ENCODE measurements around the gene SNAPC2. TPM values are rescaled to one million over a fixed set of nuclear protein-coding genes. Genes with fewer than 3 reads are reported as not detected.
A peak's percentile ranks its signal among the peaks of the same experiment; 100 is the strongest.

SNAPC2 gene
- total and polyA plus RNA-seq, 2 of the 13 experiments (the other 11 are each of a cell fraction or from before 2014, with no cell fraction given): 10.2 to 12.7 TPM

DNA sequence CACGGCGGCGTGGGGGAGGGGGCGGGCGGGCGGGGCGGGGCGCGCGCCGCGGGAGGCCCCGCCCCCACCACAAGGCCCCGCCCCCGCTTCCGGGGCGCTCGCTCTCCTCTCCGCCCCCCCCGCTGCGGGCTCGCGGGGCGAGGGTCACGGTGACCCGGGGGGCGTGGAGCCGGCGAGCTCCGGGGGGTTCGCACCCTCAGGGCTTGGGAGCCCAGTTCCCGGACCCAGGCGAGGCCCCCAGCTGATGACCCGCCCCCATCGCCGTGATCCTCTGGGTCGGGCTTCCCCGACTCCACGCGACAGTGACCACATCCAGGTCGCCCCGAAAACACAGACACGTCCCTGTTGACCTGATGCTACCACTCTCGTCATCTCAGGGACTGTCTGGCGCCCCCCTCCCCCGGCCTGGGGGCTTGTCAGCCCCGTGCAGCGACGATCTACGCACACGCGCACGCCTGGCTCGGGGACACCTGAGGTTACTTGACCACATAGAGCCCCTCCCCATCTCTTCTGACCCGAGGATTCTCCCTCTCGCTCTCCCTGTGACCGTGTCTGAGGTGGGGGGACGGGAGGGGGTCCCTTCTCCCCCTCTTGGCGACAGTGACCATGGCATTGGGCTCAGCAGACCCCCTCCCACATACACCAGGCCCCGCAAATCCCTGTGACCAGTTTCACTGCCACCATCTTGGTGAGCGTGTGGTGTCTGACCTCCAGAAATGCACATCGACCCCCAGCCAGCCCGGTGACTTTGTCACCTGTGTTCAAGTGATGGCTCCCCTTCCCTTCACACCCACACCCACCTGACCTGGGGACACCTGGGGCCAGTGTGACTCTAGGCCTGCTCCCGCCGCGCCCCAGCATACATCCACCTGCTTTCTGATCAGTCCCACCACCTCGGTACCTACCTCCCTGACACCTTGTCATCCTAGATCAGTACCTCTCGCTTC lies 15.8 kb upstream of the SNAPC2 start (continued):
- no peak for TF ChIP-seq THAP11 (CRISPR knock-in tag; IDR thresholded peaks at IDR 0.05)
- TF ChIP-seq HNF4G (IDR thresholded peaks at IDR 0.05; ENCODE audit: borderline replicate concordance, low read depth, low read length): no peak
- no peak for TF ChIP-seq HNF4G (CRISPR knock-in tag; IDR thresholded peaks at IDR 0.05; ENCODE audit: borderline replicate concordance, low read depth)
- no peak for TF ChIP-seq ZNF800 (CRISPR knock-in tag; IDR thresholded peaks at IDR 0.05)
- TF ChIP-seq, protein P1, sequence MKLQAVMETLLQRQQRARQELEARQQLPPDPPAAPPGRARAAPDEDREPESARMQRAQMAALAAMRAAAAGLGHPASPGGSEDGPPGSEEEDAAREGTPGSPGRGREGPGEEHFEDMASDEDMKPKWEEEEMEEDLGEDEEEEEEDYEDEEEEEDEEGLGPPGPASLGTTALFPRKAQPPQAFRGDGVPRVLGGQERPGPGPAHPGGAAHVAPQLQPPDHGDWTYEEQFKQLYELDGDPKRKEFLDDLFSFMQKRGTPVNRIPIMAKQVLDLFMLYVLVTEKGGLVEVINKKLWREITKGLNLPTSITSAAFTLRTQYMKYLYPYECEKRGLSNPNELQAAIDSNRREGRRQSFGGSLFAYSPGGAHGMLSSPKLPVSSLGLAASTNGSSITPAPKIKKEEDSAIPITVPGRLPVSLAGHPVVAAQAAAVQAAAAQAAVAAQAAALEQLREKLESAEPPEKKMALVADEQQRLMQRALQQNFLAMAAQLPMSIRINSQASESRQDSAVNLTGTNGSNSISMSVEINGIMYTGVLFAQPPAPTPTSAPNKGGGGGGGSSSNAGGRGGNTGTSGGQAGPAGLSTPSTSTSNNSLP (IDR thresholded peaks at IDR 0.05; ENCODE audit: low read depth, low read length): no peak
- TF ChIP-seq ZFP1 (CRISPR knock-in tag; IDR thresholded peaks at IDR 0.05): no peak
- no peak for TF ChIP-seq TMF1 (CRISPR knock-in tag; IDR thresholded peaks at IDR 0.05; ENCODE audit: low read depth)
- TF ChIP-seq RXRB (CRISPR knock-in tag; IDR thresholded peaks at IDR 0.05; ENCODE audit: borderline replicate concordance): 0 out of 2 replicates have a peak, but pooled peaks have one; percentile 14
- peak; percentile 40; the same call in 1 of the 2 replicates for TF ChIP-seq ZNF136 (CRISPR knock-in tag; IDR thresholded peaks at IDR 0.05; ENCODE audit: low read depth)
- TF ChIP-seq U2AF2 (IDR thresholded peaks at IDR 0.05; ENCODE audit: low read depth, low read length): no peak
- no peak for TF ChIP-seq NFIC (IDR thresholded peaks at IDR 0.05; ENCODE audit: low read length)
- 0 out of 2 replicates have a peak, but pooled peaks have one; percentile 13 for TF ChIP-seq MEIS2 (CRISPR knock-in tag; IDR thresholded peaks at IDR 0.05)
- TF ChIP-seq, protein P2, sequence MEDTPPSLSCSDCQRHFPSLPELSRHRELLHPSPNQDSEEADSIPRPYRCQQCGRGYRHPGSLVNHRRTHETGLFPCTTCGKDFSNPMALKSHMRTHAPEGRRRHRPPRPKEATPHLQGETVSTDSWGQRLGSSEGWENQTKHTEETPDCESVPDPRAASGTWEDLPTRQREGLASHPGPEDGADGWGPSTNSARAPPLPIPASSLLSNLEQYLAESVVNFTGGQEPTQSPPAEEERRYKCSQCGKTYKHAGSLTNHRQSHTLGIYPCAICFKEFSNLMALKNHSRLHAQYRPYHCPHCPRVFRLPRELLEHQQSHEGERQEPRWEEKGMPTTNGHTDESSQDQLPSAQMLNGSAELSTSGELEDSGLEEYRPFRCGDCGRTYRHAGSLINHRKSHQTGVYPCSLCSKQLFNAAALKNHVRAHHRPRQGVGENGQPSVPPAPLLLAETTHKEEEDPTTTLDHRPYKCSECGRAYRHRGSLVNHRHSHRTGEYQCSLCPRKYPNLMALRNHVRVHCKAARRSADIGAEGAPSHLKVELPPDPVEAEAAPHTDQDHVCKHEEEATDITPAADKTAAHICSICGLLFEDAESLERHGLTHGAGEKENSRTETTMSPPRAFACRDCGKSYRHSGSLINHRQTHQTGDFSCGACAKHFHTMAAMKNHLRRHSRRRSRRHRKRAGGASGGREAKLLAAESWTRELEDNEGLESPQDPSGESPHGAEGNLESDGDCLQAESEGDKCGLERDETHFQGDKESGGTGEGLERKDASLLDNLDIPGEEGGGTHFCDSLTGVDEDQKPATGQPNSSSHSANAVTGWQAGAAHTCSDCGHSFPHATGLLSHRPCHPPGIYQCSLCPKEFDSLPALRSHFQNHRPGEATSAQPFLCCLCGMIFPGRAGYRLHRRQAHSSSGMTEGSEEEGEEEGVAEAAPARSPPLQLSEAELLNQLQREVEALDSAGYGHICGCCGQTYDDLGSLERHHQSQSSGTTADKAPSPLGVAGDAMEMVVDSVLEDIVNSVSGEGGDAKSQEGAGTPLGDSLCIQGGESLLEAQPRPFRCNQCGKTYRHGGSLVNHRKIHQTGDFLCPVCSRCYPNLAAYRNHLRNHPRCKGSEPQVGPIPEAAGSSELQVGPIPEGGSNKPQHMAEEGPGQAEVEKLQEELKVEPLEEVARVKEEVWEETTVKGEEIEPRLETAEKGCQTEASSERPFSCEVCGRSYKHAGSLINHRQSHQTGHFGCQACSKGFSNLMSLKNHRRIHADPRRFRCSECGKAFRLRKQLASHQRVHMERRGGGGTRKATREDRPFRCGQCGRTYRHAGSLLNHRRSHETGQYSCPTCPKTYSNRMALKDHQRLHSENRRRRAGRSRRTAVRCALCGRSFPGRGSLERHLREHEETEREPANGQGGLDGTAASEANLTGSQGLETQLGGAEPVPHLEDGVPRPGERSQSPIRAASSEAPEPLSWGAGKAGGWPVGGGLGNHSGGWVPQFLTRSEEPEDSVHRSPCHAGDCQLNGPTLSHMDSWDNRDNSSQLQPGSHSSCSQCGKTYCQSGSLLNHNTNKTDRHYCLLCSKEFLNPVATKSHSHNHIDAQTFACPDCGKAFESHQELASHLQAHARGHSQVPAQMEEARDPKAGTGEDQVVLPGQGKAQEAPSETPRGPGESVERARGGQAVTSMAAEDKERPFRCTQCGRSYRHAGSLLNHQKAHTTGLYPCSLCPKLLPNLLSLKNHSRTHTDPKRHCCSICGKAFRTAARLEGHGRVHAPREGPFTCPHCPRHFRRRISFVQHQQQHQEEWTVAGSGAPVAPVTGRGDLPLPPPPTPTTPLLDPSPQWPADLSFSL (CRISPR knock-in tag; IDR thresholded peaks at IDR 0.05): no peak
- no peak; the same call in 1 of the 2 replicates for TF ChIP-seq KLF12 (CRISPR knock-in tag; IDR thresholded peaks at IDR 0.05; ENCODE audit: borderline replicate concordance)
